Gastrocnemius medialis (tissue), 4 donors: Measurements from ENCODE around the gene PALD1.

ENCODE experiments used
- POLR2A ChIP-seq, 2 donors: fragments of 450-650 bp; IDR thresholded peaks; one replicate each; pipeline ENCODE4 v1.6.1; 2017; ENCODE audit warnings: antibody characterized with exemption in 2 of 2, mild to moderate bottlenecking in 2 of 2, moderate library complexity in 2 of 2
- TF ChIP-seq, protein P1 (sequence below), 5 experiments: fragments of 450-650 bp in 3 of 5; fragments of 200-600 bp in 2 of 5; sonication (generic) in 2 of 5; IDR thresholded peaks in 4 of 5; conservative IDR thresholded peaks in 1 of 5; 1 replicate in 4 of 5; 2 replicates in 1 of 5; pipeline ENCODE4 v1.5.1; 2016 to 2019; ENCODE audit warnings: antibody characterized with exemption in 5 of 5, mild to moderate bottlenecking in 3 of 5, moderate library complexity in 3 of 5

DNA sequence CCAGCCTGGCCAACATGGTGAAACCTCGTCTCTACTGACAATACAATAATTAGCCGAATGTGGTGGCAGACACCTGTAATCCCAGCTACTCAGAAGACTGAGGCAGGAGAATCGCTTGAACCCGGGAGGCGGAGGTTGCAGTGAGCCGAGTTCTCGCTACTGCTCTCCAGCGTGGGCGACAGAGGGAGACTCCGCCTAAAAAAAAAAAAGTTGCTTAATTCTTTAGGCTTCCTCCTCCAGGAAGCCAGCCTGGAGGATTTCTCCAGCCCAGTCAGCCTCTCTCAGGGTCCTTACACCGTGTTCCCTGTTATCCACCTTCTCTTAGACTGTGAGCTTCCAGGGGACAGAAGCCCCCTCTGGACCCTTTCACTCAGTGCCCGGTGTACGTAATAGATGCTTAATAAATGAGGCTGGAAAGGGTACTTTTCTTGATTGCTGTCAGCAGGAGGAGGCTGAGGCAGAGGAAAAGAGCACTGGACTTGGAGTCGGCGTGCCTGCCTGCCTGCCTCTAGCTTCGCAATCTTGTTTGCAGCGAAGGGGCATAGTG, 20.7 kb upstream of the PALD1 start:
- TF ChIP-seq, protein P1, sequence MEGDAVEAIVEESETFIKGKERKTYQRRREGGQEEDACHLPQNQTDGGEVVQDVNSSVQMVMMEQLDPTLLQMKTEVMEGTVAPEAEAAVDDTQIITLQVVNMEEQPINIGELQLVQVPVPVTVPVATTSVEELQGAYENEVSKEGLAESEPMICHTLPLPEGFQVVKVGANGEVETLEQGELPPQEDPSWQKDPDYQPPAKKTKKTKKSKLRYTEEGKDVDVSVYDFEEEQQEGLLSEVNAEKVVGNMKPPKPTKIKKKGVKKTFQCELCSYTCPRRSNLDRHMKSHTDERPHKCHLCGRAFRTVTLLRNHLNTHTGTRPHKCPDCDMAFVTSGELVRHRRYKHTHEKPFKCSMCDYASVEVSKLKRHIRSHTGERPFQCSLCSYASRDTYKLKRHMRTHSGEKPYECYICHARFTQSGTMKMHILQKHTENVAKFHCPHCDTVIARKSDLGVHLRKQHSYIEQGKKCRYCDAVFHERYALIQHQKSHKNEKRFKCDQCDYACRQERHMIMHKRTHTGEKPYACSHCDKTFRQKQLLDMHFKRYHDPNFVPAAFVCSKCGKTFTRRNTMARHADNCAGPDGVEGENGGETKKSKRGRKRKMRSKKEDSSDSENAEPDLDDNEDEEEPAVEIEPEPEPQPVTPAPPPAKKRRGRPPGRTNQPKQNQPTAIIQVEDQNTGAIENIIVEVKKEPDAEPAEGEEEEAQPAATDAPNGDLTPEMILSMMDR (IDR thresholded peaks at IDR 0.05 in 4 of 5, conservative IDR thresholded peaks at IDR 0.05 in 1 of 5), result no peak
- TF ChIP-seq POLR2A (IDR thresholded peaks at IDR 0.05), result no peak
